GM20431 (cell line): ENCODE results near the gene CLEC3B.
"Not testable (repeated sequence)": the region's sequence is repeated elsewhere in the genome, so short reads cannot be mapped to it uniquely, and the experiment has no call there.

Experiments
- in situ Hi-C: fragments of 300-500 bp; cut with MseI, MboI; formaldehyde crosslinking; loops from one replicate; pipeline ENCODE4 v1.15.0; 2020; ENCODE audit warnings: low sequenced_read_pairs; ENCODE audit not compliant: unreplicated experiment

CLEC3B gene

DNA sequence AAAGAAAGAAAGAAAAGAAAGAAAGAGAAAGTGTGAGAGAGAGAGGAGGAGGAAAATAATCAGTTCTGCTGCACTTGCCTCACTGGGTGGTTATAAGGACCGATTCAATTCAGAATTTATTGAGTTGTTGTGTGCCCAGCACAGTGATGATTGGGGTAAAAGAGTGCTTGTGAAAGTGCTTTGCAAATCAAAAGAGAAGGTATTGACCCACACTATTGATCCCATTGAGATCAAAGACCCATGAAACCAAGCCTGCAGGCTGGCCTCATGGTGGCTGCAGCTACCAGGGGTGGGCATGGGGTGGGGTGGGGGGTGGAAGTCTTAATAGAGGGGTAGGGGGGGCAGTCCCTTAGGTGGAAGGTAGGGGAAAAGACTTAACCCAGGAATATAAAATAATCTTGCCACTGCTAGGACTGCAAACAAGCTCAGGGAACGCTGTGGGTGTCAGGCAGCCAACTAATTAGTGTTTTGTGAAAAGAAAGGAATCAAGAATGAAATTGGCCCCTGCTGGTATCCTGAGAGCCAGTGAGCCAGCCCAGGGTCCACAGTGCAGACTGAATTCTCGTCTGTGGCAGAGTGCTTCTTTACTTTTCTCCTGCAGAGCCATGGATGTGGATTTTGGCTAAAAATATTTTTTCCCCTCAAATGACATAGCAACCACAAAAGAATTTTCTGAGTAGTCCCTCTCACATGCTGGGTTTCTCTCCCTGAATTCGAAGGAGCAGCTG is 34.2 kb downstream of the CLEC3B start:
- in situ Hi-C loops, result no loop called here

DNA sequence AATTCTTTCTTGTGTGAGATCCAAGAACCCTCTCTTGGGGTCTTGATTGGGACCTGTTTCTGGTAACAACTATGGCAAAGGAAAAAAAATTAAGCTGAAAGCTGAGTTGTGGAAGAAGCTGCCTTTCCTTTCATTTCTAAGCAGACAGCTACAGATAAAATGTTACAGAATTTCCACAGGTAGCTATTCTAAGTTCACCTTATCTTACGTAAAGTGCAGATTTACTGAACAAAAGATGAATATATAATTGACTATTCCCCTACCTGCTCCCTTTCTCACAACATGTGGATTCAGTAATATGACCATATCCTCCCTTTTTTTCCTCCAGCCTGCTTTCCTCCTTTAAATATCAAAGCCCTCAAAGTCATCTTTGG is 36.6 kb downstream of the CLEC3B start:
- in situ Hi-C loops, result no loop called here

DNA sequence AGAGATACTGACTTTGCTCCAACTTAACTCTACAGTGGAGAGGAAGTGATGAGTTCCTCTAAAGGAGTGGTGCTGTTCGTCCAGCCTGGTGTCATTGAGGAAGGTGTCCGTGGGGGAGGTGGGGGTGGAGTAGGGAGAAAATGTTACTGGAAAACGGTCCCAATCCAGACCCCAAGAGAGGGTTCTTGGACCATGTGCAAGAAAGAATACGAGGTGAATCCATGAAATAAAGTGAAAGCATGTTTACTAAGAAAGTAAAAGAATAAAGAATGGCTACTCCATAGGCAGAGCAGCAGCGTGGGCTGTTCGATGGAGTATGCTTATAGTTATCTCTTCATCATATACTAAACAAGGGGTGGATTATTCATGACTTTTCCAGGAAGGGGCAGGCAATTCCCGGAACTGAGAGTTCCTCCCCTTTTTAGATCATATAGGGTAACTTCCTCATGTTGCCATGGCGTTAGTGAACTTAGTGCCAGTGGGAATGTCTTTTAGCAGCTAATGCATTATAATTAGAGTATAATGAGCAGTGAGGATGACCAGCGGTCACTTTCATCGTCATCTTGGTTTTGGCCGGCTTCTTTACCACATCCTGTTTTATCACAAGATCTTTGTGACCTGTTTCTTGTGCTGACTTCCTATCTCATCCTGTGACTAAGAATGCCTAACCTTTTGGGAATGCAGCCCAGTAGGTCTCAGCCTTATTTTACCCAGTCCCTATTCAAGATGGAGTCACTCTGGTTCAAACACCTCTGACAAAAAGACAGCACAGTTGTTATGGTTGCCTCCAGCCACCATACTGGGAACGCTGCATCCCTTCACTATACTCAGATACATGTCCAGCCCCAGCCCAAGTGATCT is 38.6 kb downstream of the CLEC3B start:
- in situ Hi-C loops, result no loop called here

DNA sequence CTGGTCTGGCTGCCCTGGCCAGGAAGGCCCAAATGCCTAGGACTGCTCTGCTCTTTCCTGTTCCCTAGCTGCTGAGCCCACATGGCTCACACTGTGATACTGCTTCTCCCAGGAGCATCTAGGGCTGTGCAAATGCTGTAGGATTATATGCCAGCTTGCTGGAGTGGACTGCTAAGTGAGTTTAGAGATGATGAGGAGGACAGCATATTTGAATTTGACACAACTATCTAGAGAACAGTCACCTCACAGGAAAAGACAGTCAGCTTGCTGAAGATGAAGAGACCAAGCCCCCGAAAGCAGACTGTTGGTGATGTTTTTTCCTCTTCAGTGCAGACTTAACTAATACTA is 39.2 kb downstream of the CLEC3B start:
- in situ Hi-C loops, result no loop called here

DNA sequence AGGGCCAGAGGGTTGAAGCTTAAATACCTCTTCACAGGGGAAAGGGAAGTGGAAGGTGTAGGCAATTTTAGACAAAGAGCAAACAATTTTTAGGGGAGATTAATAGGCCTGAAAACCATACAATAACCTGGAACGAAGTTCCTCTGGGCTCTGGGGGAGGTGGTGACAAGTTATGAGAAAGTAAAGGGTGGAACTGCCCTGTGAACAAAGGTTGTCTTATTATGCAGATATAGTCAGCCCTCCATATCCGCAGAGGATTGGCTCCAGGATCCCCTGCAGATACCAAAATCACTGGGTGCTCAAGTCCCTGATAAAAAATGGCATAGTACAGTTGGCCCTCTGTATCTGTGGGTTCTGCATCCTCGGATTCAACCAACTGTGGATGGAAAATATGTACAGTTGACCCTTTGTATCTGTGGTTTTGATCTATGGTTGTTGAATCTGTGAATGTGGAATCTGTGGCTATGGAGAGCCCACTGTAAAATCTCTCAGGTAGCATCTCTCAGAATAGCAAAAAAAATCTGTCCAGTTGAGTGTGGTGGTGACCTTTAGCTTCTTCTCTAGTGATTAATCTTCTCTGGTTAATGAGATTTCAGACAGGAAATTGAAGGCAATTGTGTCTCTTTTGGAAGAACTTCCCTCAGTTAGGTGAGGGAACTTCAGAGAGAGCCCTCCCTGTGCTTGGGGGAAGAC is 40.2 kb downstream of the CLEC3B start:
- in situ Hi-C loops, result no loop called here

DNA sequence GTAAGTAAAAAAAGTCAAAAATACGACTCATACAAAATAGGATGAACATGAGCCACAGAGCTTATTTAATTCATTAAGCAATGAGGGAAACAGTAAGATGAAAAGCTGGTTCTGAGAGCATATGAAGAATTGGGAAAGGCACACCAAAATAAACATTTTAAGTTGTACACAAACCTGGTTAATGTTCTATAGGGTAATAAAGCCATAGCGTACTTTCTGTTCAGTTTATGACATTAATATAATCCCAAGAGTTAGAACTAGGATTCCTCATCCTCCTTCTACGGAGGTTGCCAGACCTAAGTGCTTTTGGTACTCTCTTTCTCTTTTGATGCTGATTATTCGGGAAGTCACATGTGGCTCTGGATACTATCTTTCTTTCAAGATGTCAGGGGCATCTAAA is 41.4 kb downstream of the CLEC3B start:
- in situ Hi-C loops, result no loop called here

DNA sequence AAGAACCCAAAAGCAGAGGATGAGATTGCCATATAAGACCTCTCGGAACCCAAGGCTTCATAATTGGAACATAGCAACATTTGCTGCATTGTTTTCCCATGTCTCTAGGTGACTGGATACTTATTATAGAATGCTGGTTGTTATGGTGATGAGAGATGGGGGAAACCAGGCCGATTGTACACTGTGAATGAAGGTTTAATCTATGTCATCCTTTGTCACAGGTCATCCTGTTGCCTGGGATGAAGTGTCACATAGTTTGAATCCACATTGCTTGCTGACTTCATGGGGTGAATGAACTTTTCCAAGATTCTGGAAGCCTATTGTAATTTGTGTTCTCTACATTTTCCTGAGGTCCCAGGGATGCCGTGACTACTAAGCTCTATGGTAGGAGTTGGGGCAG is 41.8 kb downstream of the CLEC3B start:
- in situ Hi-C loops, result no loop called here

DNA sequence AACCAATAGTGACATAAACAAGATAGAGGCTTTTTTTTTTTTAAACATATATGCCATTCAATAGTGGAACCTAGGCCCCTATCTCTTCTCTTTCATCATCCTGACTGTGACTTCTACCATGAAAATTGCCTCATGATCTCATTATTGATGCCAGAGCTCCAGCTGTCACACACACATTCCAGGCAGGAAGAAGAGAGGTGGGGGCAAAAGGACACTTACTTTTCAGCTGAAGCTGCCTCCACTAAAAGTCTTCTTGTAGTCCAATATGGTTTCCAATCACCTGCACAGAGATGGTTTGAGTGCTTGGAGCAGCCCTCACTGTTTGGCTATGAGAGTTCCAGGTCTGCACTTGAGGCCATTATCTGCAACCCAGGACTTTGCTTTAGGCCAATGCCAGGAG is 45.0 kb downstream of the CLEC3B start:
- in situ Hi-C loops, result no loop called here

DNA sequence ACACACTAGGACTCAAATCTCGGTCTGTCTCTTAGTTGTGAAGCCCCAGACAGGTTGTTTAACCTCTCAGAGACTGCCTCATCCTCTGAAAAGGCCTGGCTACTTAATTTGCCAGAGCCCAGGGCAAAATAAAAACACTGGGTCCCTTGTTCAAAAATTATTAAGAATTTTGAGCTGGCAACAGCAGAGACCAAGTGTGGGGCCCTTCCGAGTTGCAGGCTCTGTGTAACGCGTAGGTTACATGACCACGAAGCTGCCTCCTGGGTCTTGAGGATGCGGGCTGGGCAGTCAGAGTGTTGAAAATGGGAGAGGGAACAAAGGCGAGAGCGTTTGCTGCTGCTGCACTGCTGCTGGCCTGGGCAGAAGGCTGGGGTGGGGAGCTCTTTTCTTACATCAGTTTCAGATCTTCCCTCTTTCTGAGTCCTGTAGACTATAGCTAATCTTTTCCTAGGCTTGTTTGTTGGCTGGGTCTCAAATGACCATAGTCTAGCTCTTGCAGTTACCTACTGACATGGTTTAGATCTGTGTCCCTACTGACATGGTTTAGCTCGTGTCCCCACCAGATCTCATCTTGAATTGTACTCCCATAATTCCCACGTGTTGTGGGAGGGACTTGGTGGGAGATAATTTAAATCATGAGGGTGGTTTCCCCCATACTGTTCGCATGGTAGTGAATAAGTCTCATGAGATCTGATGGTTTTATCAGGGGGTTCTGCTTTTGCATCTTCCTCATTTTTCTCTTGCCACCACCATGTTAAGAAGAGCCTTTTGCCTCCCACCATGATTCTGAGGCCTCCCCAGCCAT is 49.9 kb downstream of the CLEC3B start:
- in situ Hi-C loops, result no loop called here

DNA sequence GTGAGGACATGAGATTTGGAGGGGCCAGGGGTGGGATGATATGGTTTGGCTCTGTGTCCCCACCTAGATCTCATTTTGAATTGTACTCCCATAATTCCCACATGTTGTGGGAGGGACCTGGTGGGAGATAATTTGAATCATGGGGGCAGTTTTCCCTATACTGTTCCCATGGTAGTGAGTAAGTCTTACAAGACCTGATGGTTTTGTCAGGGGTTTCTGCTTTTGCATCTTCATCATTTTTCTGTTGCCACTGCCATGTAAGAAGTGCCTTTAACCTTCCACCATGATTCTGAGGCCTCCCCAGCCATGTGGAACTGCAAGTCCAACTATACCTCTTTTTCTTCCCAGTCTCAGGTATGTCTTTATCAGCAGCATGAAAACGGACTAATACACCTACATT is 52.2 kb downstream of the CLEC3B start:
- in situ Hi-C loops, result not testable (repeated sequence)

DNA sequence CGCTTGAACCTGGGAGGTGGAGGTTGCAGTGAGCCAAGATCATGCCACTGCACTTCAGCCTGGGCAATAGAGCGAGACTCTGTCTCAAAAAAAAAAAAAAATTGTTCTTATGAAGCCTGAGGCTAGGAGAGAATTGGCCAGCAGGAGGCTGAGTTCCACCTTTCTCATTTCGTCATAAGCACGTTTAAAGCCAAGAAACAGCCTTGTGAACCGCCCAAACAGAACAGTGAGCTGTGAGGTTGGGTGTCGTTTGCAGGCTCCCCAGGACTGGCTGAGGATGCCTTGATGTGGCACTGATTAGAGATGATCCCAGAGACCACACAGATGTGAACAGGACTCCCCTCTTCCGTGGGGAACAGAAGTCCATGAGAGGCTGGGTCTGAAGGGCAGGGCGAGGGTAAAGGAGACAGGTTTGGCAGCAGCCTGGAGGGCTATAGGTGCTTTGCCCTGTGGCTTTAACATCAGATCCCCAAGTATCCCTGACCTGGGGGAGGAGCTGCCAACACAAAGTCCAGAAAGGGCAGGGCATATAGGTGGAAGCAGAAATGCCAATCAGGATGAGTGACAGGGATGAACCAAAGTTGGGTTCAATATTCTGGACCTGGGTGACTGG is 52.9 kb downstream of the CLEC3B start:
- in situ Hi-C loops, result no loop called here

DNA sequence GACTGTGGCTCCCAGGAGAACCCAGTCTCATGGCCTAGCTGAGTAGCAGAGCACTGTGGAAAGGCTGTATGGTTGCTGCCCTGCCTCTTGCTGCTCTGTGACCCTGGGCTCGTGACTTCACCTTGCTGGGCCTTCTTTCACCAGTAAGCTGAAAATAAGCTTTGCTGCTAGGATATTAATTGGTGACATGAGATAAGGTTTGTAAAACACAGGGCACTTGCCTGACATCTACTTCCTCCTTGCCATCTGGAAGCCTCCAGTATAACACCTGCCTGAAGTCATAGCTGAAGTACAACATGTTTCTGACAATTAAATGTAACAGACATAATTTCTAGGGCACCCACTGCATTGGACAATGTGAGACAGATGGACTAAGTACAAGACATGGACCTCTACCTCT is 53.6 kb downstream of the CLEC3B start:
- in situ Hi-C loops, result no loop called here

DNA sequence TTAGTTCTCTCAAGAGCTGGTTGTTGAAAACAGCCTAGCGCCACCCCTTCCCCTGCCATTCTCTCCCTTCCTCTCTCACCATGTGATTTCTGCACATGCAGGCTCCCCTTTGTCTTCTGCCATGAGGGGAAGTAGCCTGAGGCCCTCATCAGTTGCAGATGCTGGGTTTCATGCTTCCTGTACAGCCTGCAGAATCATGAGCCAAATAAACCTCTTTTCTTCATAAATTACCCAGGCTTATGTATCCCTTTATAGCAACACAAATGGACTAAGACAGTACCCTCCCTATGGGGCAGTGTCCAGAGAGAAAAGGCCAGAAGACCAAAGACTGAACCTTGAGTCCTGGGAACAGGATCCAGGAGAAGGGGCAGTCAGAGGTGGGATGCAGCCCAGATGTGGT is 54.7 kb downstream of the CLEC3B start:
- in situ Hi-C loops, result no loop called here

DNA sequence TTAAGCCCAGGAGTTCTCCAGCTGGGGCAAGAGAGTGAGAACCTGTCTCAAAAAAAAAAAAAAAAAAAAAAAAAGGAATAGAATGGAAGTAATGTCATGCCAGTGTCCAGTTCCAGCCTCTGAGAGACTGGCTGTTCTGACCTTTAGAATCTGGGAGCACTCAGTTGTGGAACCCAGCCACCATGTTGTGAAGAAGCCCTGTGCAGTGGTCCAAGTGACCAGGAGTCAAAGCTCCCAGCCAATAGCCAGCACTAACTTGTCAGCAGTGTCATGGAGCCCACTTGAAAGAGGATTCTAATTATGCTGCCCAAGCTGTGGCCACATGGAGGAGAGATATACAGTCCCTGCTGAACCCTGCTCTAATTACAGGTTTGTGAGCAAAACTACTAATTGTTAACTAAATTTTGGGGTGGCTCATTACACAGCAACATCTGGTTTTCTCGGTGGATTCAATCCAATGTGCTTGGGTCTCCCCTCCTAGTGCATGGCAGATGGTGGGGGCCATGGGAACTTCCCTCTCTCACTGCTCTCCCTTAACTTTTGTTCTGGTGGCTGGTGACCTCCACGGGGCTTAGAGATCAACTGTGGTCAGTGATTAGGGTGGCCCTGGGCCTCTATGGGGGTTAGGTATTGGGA is 55.5 kb downstream of the CLEC3B start:
- in situ Hi-C loops, result no loop called here

DNA sequence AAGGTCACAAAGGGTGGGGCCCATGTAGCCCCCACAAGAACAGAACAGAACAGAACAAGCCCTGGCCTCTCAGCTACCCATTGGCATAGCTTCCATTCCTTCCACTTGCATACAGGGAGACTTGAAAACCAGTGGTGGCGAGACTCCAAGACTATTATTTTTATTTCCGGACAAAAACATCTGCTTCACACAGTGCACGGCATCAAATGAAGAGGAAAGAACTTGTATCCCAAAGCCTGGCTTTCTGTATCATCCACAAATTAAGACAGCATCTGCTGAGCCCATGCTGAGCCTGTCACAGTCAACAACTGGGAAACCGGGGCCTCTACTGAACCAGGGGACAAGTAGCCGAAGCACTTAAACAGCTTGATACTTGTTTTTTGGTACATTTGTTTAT is 56.0 kb downstream of the CLEC3B start:
- in situ Hi-C loops, result no loop called here

DNA sequence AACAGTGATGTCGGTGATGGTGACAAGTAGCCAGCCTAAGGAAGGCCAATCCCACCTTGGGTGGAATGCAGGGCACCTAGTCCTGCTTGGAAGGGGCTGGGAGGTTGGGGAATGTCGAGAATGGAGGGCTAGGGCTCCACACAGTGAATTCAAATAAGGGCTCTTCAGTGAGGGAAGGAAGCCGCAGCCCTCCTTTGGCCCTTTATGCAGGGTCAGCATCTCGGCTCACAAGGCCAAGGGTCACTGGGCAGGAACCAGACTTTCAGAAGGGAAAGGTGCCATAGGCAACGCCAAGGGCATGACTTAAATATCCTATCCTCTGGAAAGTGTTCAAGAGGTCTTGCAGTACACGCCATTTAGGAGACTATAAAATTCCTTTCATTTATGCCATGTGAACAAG is 56.9 kb downstream of the CLEC3B start:
- in situ Hi-C loops, result no loop called here

DNA sequence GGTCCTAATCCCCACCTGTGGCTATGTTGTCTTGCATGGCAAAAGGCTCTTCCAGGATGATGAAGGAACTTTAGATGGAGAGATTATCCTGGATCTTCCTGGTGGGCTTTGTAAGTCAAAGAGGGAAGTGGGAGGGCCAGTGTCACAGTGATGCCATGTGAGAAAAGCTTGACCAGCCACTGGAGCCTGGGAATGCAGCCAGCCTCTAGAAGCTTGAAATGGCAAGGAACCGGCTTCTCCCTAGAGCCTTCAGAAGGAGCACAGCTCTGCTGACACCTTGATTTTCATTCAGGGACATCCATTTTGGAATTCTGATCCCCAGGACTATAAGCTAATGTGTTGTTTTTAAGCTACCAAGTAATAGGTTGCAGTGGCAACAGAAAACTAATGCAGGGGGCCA is 58.3 kb downstream of the CLEC3B start:
- in situ Hi-C loops, result no loop called here

DNA sequence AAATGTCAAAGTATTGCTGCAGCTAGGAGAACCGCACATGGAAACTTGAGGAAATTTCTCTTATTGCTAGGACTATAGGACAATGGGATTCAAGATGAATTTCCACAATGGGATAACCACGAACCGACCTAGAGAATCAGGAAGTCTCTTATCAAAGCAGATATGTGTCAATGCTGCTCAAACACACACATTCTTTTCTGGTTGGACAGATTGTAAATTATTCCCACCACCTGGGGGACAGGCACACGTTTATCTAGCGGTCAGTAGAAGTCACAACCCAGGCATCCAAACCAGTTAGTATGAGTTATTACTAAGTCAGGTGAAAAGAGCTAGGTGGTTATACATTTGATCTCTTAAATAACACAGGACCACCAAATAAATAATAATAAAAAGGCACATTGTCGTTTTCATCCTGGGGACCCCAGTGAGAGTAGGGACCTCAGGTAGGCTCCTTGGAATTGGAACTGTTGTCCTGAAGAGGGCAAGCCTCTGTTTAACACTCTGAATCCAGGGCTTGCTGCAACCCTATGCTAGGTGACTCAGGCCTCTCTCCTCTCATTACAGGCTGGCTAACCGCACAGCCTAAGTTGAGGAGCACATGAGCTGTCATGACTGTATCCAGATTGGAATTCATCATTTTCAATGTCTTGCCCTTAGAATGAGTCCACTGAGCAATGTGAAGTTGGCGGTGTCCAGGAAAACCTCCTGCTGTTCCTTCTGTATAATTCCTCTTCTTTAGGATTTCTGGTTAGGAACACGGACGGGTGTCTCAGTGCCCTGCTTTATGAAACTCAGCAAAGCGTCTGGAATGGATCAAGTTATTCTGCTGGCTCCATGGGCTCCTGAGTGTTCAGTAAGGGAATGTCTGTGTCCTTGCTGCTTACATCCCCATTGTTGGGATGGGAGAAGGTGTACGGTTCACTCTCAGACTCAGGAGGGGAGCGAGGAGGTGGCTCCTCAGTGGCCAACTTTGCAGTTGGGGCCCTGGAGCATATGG is 59.0 kb downstream of the CLEC3B start:
- in situ Hi-C loops, result no loop called here
